ENCODE measurements around the gene RACK1.
"Not testable (repeated sequence)": the region's sequence is repeated elsewhere in the genome, so short reads cannot be mapped to it uniquely, and the experiment has no call there.

The RACK1 gene

DNA sequence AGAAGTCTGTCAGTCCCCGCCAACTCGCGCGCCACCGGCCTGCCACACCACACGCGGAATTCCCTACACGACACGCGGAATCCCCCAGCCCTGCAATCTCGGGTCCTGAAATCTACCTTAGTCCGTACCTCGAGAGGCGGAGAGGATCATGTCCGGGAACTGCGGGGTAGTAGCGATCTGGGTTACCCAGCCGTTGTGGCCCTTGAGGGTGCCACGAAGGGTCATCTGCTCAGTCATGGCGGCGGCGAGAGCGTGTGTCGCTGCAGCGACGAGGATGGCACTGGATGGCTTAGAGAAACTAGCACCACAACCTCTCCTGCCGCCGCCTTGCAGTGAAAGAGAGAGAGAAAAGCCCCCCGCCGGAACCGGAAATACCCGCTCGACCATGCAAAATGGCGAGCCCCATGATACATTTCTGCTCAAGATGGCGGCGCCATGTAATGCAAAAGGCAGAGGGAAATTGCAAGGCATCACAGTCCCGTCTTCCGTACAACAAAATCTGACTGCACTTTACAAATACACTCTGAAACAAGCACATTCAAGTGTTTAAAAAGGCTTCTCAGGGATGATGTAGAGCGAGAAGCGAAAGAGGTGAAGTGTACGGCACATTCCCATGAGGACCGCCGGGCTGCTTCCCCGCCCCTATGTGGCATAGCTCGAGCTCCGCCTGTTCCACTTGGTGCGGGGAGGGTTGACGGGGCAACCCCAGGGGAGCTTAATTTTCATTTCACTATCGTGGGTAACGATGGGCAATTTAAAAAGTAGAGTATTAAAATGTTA is at the start of gene RACK1:
Gene RACK1 (minus strand): TSS at position 343 of the 780 bp plus-strand sequence. CDS start 106 bp downstream, at position 237.
- DNase-seq (ENCODE audit: low read depth): peak; percentile 85

DNA sequence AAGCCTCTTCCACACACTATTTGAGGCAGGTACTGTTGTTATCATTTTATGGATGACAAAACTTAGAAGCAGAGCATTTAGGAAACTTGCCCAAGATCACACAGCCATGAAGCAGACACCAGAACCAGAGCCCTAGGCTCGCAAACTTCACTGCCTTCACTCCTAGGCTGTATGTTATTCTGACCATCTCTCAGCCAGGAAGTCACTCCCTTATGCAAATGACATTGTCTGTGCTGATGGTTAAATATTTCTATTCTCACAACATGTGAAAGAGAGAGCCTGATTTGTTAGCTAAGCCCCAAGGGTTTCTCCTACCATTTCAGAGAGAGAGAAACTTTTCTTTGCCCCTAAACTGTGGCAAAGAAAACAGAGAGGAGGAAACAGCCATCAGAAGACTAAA is 43.6 kb upstream of the RACK1 start:
- DNase-seq (ENCODE audit: low read depth): not testable (repeated sequence)

DNA sequence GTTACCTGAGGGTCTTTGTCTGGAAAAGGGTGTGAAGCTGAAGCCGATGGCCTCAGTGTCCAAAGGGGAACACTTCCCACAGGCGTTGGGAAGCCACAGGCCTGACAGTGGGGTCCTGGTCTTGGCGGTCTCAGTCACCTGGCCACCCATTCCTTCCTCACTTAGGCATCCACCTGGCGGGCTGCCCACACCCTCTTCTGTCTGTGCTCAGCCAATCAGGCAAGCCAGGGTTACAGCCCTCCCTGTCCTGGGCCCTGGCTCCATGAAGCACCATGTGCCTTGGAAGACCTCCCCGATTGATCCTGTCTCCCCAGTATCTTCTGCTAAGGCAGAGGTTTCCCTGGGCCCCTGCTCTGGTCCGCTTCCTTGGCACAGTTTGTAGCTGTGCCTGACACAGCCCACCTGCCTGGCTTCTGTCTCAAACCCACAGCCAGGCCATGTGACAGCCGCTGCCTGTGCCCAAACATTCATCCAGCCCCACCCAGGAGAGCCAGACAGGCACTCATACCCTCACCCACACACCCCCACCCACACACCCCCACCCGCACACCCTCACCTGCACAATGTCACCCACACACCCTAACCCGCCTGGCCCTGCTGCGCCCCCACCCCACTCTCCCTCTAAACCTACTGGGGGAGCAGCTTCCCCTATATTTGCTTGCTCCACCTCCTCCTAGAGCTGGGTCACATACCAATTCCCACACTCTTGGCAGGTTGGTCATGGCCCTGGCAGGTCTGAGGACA is 42.4 kb upstream of the RACK1 start:
- DNase-seq (ENCODE audit: low read depth): not testable (repeated sequence)

DNA sequence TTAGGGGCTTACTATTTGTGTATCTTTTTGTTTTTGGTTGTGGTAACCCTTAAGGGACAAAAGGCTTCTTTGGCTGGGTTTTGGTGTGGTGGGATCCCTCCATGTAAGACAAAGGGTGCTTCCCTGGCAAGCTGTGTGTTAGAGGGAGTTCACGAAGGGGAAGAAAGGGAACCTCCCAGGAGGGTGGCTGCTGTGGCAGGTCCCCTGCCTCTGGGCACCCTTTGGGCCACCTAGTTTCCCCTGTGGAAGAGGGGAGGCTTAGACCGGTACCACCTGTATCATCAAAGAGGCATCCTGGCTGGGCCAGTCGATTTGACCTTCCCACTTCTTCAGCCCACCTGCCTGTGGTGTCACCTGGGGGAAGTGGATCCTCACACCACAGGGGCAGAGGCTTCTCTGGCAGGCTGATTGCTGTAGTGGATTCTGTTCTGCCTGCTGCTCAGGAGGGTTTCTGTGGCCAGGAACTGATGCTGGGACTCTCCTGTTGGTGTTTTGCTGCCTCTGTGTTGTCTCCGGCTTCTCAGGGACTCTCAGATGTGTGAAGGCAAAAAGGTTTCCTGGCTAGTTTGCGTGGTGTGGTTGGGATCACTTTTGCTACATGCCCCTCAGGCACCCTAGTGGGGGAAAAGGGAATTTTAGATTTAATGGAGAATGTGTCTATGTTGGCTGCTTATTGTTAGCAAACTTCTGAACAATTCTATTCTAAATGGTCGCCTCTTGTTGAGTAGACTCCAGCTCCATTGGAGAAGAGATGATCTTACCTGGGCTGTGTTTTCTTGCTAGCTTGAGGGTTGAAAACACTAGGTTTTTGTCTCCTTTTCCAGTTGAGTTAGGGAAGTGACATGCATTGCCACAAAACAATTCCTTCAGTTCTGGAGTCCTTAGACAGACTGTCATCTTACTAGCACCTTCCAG is 40.4 kb upstream of the RACK1 start:
- not testable (repeated sequence) for DNase-seq (ENCODE audit: low read depth)

DNA sequence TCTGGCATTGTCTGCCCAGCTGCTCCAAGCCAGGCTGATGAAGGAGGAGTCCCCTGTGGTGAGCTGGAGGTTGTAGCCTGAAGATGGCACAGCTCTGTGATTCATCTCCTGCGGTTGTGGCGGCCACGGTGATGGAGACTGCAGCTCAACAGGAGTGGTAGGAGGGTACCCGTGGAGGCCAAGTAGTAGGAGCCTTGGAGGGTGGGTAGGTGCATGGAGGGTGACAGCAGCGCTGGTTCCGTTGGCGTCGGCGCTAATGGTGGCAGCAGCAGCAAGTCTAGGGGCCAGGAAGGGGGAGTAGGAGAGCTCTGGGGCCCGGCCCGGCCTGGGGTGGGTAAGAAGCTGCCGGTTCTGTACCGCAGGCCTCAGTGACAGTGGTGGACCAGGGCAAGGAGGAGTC is 39.6 kb upstream of the RACK1 start:
- no peak for DNase-seq (ENCODE audit: low read depth)

DNA sequence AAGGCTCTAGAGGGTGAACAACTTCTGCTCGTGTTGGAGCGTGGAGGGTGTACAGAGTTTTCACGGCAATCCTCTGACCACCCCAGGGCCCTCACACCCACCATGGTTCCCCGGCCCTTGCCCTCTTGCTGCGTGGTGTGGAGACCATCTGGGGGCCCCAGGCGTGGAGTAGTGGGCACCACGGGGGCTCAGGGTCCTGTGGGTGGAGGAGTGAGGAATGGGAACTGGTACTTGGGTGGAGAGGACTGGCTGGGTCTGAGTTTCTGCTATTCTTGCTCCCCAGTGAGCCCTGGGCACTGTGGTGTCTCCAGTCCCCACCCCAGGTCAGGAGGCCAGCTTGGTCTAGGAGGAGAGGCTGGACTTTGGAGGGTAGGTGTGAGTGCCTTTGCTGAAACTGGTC is 39.2 kb upstream of the RACK1 start:
- no peak for DNase-seq (ENCODE audit: low read depth)

DNA sequence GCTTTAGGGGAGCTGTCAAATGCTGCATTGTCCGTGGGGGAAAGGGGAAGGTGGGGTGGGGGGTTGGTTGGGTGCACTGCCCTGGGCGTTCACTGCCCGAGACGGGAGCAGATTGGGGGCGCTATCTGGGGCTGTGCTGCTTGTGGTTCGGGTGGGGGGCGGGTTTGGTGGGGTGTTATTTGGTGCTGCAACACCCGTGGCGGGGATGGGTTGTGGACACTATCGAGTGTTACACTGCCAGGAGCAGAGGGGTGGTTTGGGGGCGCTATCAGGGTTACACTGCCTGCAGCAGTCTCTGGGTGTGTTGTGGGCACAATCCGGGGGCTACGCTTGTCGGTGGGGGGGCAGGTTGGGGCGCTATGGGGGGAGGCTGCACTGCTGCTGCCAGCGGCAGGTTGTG is 38.7 kb upstream of the RACK1 start:
- DNase-seq (ENCODE audit: low read depth): not testable (repeated sequence)

DNA sequence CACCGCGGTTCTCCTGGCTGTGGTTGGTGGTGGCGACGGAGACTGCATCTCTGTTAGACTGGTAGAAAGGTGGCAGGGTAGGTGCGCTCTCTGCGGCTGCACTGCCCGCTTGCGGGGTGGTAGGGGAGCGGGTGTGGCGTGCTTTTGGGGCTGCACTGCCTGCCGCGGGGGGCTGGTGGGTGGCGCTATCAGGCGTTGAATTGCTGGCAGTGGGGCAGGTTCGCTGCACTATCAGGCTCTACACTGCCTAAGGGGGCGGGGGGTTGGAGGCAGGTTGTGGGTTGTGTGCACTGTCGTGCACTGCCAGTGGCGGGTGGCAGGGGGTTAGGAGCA is 38.2 kb upstream of the RACK1 start:
- DNase-seq (ENCODE audit: low read depth): no peak

DNA sequence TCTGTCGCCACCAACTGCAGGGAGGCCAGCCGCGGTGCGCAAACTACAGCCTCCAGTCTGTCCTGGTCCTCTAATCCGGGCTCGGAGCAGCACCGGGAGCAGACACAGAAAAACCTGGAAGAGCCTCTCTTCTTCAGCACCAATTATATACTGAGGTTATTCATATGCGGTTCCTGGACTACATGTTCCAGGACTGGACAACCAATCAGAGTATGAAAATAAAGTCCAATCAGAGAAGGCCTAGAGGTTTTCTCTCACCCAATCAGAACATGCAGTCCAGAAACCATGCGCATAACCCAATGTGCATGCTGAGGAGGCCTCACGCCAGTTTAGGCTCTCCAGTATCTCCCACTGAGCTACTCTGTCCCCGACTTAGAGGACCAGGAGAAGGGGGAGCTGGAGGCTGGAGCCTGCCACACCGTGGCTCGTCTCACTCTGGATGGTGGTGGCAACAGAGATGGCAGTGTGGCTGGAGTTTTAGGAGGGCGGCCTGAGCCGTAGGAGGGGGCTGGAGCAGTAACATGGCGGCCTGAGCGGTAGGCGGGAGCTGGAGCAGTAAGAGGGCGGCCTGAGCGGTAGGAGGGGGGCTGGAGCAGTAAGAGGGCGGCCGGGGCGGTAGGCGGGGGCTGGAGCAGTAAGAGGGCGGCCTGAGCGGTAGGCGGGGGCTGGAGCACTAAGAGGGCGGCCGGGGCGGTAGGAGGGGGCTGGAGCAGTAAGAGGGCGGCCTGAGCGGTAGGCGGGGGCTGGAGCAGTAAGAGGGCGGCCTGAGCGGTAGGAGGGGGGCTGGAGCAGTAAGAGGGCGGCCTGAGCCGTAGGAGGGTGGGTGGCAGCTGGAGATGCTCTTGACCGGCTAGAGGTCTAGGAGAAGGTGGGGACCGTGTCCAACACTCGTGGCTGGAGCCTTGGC is 37.6 kb upstream of the RACK1 start:
- no peak for DNase-seq (ENCODE audit: low read depth)

DNA sequence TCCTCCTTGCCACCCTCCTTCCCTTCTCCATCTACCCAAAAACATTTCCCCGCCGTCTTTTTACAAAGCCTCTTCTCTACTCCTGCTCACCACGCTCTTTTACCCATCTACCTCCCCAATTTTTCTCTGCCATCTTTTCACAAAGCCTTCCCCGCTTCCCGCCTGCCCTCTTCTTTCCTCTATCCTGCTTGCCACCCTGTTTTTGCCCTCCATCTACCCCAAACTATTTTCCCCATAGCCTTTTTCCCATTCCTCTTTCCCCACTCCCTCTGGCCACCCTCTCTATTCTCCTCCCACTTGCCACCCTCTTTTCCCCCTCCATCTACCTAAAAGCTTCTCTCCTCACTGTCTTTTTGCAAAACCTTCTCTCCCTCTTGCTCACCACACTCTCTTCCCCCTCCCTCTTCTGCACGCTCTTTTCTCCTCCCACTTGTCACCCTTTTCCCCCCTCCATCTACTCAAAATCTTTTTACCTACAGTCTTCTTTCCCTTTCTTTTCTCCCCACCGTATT is 36.6 kb upstream of the RACK1 start:
- DNase-seq (ENCODE audit: low read depth): no peak

DNA sequence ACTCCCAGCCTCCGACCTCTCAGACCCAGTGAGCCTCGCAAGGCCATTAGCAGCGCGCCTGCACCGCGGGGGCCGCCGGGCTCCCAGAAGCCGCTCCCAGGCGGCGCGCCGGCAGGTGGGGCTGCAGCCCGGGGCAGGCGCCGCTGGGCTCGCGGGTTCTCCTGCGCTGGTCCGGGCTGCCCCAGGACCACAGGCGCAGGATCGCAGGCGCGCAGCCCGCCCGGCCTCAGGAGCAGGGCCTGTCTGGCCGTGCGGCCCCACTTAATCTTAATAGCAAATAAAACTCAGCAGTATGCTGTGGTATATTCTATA is 29.7 kb upstream of the RACK1 start:
- DNase-seq (ENCODE audit: low read depth): not testable (repeated sequence)

DNA sequence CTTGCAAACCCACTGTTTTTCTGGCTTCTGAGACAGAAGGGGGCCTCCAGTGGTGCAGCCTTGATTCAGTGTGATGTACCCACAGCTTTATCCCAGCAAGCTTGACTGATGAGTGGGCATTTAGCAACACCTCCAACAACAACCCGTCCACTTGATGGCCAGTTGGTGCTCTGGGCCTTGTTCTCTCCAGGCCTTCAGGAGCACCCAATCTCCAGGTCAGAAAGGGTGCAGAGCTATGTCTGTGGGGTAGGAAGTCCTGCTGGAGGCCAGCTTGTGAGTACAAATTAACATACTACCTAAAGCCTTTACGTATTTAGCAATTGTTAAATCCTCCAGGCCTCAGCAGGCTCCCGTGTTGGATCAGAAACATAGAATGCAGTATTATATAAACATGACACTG is 27.4 kb upstream of the RACK1 start:
- no peak for DNase-seq (ENCODE audit: low read depth)

DNA sequence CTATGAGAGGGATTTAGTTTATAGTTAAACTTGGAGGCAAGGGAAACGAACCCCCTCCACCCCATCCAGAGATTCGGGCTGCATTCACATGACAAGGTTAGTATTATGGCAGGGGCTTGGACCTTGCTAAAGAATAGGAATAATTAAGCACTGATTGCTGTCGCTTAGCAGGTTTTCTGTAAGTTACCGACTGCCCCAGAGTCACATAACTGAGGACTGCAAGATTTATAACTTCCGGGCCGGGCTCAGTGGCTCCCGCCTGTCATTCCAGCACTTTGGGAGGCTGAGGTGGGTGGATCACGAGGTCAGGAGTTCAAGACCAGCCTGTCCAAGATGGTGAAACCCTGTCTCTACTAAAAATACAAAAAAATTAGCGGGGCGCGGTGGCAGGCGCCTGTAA is 24.2 kb upstream of the RACK1 start:
- DNase-seq (ENCODE audit: low read depth): not testable (repeated sequence)

DNA sequence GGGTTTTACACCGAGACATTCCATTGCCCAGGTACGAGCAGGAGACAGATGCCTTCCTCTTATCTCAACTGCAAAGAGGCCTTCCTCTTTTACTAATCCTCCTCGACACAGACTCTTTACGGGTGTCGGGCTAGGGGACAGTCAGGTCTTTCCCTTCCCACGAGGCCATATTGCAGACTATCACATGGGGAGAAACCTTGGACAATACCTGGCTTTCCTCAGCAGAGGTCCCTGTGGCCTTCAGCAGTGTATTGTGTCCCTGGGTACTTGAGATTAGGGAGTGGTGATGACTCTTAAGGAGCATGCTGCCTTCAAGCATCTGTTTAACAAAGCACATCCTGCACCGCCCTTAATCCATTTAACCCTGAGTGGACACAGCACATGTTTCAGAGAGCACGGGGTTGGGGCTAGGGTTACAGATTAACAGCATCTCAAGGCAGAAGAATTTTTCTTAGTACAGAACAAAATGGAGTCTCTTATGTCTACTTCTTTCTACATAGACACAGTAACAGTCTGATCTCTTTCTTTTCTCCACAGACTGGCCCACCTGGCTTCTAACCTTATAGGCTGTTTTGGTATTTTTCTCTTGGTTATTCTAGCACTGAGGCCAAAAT is 23.7 kb upstream of the RACK1 start:
- not testable (repeated sequence) for DNase-seq (ENCODE audit: low read depth)

DNA sequence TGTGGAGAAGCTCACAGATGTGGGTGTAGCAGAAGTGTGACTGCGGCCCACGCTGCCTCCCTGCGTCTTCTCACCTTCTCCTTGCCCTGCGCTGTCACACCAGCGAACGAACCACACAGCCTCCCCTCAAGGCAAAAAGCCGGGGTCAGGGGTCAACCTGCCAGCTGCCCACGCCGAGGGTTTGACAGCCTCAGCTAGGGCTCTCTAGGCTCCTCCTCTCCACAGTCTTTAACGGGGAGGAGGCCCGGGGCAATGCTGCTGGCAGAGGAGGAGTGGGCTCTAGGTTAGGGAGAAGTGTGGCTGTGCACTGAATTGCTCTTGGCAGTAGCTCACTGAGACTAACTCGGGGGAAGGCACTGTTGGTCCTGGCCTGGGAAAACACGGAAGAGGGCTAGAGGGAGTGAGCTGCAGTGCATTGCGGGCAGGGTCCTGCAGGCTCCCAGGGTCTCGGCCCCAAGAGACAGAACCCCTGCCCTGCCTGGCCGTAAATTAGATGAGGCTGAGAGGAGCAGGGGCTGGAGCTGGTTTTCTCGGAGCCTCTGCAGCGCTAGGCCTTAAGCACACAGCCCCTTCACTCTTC is 21.5 kb upstream of the RACK1 start:
- DNase-seq (ENCODE audit: low read depth): no peak

DNA sequence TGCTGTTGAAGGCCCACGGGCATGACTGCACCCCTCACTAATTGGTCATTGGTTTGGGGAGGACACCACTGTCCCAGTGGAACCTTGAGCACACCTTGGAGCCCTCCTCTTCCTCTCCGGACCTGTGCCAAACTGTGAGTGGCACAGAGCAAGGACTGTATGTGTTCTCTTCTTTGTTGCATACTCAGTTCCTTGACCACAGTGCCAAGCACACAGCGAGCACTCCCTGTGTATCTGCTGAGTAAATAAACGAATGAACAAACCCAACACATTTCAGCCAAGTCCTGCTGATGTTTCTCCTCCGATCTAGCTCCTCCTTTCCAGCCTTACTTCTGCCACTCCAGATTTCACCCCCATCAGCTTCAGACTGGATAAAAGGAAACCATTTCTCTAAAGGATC is 19.9 kb upstream of the RACK1 start:
- no peak for DNase-seq (ENCODE audit: low read depth)

DNA sequence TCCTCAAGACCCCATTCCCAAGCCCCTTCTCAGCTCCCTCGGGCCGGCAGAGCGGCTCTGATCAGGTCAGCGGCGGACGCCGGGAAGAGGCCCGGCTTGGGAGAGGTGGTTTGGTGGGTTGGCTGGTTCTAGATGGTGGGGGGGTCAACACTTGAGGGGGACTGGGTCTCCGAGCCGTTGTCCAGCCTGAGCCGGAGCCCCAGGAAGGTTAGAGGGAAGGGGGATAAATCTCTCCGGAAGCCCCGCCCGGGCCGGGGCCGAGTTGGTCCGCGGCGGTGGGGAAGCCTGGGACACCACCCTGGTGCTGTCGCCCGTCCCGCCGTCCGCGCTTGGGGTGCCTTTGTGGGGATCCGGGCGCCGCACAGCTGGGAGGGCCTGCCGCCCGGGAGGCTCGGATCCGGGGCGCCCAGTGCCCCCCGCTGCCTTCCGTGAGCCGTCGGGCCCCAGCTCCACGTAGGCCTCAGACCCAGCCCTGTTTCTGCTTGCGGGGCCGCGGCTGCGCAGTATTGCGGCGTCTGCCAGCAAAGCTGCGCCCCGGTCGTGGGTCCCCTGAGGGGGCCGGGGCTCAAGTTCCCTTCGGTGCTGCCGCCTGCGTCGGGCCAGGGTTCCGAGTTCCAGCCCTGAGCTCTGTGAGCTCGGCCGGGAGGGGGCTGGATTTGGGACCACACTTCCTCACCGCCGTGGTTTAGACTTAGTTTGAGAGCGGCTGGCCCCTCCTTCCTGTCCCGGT is 17.8 kb upstream of the RACK1 start:
- DNase-seq (ENCODE audit: low read depth): no peak

DNA sequence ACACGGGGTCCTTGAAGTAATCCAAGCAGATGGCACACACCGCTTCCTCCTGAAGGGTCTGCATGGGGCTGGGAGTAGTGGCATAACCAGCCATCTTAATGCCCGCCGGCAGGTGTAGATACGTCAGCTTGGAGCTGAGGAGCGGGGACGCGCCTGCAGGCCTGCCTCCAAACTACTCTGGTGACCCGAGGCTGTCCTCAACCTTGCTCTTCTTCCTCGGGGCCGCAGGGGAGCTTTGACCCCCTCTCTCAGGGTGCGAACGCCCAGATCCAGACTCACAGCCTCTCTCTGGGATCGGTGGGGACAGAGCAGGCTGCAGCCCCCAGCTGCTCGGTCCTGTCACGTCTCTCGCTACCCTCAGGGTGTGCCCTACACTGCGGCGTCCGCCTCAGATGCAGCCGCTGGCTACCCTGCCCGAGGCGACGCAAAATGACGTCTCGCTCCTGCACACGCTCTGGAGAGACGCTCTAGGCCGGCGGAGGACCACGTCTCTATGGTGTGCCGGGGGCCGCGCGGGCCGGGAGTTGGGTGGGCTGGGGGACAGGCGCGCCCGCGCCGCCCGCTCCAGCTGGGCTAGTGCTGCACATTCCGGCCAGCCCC is 17.1 kb upstream of the RACK1 start, which contains the start of gene TRIM52:
Gene TRIM52 (minus strand): TSS at position 424 of the 600 bp plus-strand sequence. CDS start 330 bp downstream, at position 94.
- peak; percentile 88 for DNase-seq (ENCODE audit: low read depth)

DNA sequence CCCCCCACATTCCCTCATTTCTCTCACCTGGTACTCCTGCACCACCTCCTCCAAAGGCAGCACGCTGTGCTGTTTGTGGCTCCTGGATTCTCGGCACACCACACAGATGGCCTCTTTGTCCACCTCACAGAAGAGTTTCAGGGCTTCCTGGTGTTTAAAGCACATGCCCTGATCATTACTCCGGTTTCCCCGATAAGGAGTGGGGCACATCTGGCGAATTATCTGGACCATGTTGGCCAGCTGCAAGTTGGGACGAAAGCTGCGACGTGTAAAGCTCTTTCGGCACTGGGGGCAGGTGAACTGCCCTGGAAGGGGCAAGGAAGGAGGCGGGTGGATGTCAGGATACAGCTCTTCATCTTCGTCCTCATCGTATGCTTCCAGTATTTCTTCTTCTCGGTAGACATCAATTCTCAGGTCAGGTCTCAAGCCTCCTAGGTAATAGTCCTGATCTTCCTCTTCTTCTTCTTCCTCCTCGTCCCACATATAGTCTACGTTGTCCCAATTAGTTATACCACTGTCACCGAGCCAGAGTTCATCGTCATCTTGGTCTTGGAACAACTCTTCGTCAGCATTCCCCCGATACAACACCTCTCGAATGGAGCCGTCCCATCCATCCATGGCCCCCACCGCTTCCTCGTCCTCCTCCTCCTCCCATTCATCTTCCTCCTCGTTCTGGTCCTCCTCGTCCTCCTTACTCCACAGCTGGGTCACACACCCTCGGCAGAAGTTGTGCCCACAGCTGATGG is 16.4 kb upstream of the RACK1 start:
- DNase-seq (ENCODE audit: low read depth): no peak
